H1 (cell line): ENCODE results near the gene ZBTB40. TPM values are rescaled to one million over a fixed set of nuclear protein-coding genes. Genes with fewer than 3 reads are reported as not detected.

Source experiments
- BACH1 ChIP-seq: IDR thresholded peaks from 2 replicates; pipeline ENCODE4 v1.6.1; 2012; ENCODE audit warnings: low read length, improper control_type of control experiment
- GABPA ChIP-seq: IDR thresholded peaks from 2 replicates; pipeline ENCODE4 v1.6.1; 2011; ENCODE audit warnings: mild to moderate bottlenecking, low read length, moderate library complexity, borderline replicate concordance; ENCODE audit not compliant: insufficient read depth
- HDAC6 ChIP-seq: IDR thresholded peaks from one replicate; pipeline ENCODE4 v1.7.1; 2012; ENCODE audit warnings: low read depth, mild to moderate bottlenecking, inconsistent platforms, low read length, moderate library complexity
- RFX5 ChIP-seq: IDR thresholded peaks from 2 replicates; pipeline ENCODE4 v1.6.1; 2011; ENCODE audit warnings: low read depth, low read length, improper control_type of control experiment, borderline replicate concordance
- SIRT6 ChIP-seq: IDR thresholded peaks from one replicate; pipeline ENCODE4 v1.7.1; 2012; ENCODE audit warnings: low read length, inconsistent platforms
- polyA plus RNA-seq, 7 experiments: library from polyadenylated mRNA; depleted of rRNA in 3 of 7; stranded (reverse) in 5 of 7; unstranded in 2 of 7; fragments of >200 nt in 5 of 7; fragments of 200-250 nt in 2 of 7; gene quantifications; 1 replicate in 5 of 7; 2 replicates in 1 of 7; 4 replicates in 1 of 7; pipeline versions ENCODE4 v1.2.1 to v1.2.3, GENCODE V29; 2011 to 2013; ENCODE audit warnings: missing spikeins in 2 of 7, mixed read lengths in 2 of 7
- total RNA-seq: library from RNA; stranded (reverse); fragmentation: NEBNext Ultra II Directional; extraction: Animal tissue kit (Norgen Biotek cat#: 25700); gene quantifications from 2 replicates; pipeline ENCODE4 v1.2.1, GENCODE V29; 2021

The ZBTB40 gene
- total and polyA plus RNA-seq, 2 of the 8 experiments (the other 6 are each of a cell fraction or from before 2014, with no cell fraction given), result 3.1 to 19.3 TPM

- no peak for TF ChIP-seq HDAC6
- no peak for TF ChIP-seq BACH1
- TF ChIP-seq RFX5, result no peak
- TF ChIP-seq GABPA, result no peak
- no peak for TF ChIP-seq SIRT6
Observed at GRCh38 chr1:22471610-22472009, 20.0 kb downstream of the ZBTB40 start (continued).
